SH-SY5Y (cell line): ENCODE data around the gene DZIP1.

Source experiments
- GATA2 ChIP-seq: IDR thresholded peaks from 2 replicates; pipeline ENCODE4 v1.6.1; 2011; ENCODE audit warnings: mild to moderate bottlenecking, low read depth, low read length
- GATA3 ChIP-seq: IDR thresholded peaks from 2 replicates; pipeline ENCODE4 v1.6.1; 2011; ENCODE audit warnings: low read depth, mild to moderate bottlenecking, low read length, moderate library complexity

The DZIP1 gene

DNA sequence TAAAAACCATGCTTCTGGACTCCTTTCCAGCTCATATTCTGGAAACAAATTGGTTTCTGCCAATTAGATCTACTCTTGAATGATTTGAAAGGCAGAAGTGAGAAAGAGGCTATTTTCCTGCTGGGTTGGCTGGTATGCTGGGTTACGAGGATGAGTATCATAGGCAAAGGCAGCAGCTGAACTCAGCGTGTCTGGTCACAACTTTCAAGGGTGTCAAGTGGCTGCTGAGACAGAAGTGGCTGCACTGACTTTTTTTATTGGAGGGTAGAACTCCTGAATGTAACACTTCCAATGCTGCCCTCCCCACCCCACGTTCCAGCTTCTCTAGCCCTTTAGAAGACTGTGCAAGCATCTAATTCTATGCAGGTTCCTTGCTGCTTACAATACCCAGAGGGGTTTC lies 8.3 kb upstream of the DZIP1 start:
- TF ChIP-seq GATA2, result no peak
- TF ChIP-seq GATA3, result no peak; the same call in 1 of the 2 replicates

DNA sequence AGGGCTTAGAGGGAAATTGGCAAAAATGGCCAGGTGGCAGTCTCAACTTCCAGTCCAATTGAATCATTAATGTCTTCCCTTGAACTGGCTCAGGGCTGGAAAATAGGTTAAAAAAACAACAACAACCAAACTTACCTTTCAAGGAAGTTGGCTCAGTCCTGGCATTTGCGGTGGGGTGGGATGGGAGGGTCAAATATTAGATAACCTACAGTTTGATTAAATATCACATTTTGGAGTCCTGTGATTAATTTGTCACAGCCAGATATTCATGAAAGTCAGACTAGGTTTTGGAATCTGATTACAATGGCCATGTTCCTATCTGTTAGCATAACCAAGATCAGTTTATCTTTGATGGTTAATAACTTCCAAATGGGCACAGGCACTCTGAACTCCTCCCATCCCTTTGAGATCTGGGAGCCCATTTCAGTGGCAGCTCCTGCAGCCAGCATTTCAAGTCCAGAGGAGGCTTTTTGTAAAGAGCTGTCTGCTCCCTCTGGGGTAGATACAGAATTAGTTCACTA lies 7.8 kb upstream of the DZIP1 start:
- peak; percentile 67 for TF ChIP-seq GATA3
- peak; percentile 64 for TF ChIP-seq GATA2

DNA sequence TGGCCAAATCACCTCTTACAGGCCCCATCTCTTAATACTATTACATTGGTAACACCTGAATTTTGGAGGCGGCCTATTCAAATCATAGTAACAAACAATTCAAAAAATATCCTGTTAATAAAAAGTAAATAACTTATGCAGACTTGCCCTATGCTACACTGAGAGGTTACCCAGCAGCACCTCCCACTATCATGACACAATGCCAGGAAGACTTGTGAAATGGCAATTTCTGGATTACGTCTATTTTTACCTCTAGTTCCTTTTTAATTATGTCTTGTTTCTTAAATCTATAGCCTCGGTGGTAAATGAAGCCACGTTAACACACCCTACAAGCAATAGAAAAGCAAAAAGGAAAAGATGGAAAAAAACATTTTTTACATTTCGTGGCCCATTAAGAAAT lies 6.2 kb upstream of the DZIP1 start:
- TF ChIP-seq GATA2 (no peak), GATA3 (no peak)

DNA sequence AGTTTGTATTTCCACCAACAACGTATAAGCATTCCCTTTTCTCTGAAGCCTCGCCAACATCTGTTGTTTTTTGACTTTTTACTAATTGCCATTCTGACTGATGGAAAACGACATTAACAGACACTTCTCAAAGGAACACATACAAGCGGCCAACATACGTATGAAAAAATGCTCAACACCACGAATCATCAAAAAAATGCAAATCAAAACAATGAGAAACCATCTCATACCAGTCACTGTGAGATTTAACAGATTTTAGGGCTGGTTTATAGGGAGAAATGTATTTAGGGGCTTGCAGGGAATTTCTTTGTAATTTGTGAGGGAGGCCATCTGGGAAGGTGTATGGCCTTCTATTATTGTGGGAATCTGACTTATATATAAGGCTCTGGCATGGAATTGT lies 2.8 kb upstream of the DZIP1 start:
- no peak for TF ChIP-seq GATA2
- TF ChIP-seq GATA3, result no peak

DNA sequence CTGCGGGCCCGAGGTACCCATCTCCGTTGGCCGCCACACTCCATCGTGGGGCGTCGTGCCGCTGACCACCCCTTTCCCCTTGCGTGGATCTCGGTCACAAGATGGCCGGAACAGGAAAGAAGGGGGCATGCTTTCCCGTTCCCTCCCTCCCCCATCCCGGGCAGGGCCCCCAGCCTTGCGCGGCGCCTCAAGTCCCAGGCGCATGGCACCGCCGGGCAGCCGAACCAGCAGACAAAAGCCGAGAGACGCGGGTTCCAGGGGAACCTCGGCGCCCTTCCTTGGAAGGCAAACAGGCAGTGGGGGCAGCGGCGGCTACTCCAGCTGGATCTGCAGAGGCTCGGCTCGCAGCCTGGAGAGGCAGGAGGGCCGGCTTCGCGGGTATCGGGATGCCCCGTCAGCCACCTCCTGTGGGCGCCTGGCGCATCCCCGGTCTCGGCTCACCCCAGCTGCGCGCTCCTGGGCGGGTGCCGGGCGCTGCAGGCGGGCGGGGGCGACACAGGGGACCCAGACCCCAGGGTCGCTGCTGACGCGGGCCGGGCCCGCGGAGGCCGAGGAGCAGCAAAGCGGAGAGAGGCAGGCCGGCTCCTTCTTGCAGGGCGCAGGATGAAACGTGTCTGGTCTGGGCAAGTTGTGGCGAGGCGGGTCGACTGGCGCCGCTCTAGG lies 439 bp downstream of the DZIP1 start:
- TF ChIP-seq GATA3 (no peak), GATA2 (no peak)

DNA sequence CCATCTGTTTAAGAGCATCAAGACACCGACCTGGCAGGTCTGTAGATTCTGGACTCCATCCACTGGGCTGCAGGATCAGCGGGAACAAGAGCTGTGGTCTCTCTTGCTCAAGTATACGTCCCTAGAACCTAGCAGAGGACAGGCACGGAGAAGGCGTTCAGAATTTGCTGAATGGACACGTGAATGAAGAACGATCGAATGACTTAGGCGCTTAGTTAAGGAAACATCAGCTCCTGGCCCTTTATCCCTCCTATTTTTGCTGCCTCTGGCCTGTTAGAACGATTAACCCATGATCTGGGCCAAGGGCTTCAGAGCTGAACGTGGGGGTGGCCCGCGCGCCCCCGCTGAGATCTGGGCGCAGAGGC lies 953 bp downstream of the DZIP1 start:
- TF ChIP-seq GATA3 (no peak), GATA2 (no peak)

DNA sequence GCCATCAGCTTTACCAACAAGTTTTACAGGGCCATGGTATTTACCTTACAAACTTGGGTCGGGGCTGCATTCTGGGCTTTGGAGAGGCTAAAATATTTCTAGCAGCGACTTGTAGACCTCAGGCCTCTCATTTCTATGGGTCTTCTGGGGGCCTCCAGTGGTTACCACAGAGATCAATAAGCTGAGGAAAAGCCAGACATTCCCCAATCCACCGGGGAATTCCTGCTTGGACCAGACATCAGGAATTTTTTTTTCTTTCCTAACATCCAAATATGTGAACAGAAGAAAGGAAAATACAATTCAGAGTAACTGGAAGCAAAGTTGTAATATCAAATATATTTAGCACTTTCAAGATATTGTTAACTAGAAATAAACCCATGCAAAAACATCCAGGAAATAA lies 1.5 kb downstream of the DZIP1 start:
- TF ChIP-seq GATA2, result no peak

DNA sequence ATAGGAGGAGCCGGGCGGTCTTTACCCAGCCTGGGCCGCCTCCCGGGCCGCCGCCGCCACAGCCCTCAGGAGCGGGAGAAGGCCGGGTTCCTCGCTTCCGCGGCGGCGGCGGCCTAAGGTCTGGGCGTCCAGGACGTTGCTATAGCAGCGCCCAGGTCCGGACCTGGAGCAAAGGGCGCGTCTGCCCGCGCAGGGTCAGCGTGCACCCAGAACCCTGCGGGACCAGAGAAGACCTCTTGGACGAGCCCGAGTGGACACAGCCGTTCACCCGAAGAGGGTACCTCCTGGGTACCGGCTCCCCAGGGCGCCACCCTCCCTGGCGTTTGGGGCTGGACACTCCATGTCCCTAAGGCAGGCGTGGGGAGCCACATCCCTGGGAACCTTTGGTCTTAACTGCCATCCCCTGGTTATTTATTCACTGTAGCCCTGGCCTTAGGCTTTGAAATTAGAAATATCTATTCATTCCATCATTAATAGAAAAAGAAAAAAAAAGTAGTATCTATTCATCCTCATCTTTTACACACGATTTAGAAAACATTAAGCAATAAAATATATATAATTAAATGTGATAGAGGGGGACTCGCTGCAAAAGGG lies 2.4 kb downstream of the DZIP1 start:
- TF ChIP-seq GATA3 (no peak), GATA2 (no peak)

DNA sequence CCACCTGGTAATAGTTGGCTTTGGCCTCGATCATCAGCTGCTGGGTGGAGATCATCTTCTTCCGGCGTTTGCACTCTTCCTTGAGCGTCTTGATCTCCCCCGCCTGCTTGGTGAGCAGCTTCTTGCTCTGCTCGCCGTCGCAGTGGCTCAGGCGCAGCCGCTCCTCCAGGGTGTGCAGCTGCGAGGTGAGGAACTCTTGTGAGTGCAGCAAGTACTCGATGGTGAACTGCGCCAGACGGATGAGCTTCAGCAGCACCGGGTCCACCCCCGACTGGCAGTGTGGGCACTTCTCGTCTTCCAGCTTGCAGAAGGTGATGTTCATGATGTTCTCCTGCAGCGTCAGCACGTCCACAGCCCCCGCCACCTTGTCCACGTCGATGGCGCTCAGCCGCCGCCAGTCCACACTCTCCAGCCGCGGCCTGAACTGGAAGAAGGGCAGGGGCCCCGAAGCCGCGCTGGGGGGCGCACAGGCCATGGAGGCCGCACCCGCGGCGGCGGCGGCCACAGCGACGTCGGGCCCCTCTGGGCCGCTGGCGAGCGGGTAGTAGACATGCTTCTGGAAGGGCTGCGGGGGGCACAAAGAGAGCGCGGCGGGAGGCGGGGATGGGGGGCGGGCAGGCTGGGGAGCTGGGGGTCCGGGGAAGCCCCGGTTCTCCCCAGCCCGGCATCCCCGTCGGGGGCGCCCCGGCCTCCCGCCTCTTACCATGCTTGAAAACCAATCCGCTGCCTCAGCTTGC lies 3.0 kb downstream of the DZIP1 start:
- TF ChIP-seq GATA2 (no peak), GATA3 (no peak)

DNA sequence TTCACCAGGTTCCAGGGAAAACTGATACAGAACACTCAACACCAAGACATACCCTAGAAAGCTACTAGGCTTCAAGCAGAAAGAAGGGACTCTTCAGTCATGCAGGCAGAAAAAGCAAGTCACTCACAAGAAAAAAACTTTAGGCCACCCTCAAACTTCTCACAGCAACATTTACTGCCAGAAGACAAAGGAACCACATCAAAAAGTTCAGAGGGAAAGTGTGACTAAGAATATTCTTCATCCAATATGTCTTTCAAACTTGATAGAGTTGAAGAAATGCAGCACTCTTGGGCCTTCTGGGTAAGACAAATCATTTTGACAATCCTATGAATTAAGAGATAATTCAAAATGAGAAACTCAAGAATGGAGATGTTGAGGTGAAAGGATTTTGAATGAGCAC lies 7.7 kb downstream of the DZIP1 start:
- no peak for TF ChIP-seq GATA2
- TF ChIP-seq GATA3, result no peak

DNA sequence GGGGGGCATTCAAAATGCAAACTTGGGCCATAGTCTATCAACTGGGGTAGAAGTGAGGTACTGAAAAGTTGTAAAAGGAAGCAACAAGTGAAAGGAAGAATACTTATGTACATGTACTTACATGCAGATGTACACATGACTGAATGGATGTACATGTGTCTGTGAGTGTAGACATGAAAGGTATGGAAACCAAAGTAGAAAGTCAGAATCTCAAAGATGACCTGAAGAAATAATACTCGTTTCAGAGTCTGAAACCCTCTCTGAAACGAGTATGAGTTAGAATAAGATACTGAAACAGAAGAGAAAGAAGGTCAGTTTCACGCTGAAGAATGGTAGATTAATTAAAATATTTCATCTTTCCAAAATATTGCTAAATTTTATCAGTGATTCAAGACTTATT lies 13.9 kb downstream of the DZIP1 start:
- no peak for TF ChIP-seq GATA2
- TF ChIP-seq GATA3, result no peak

DNA sequence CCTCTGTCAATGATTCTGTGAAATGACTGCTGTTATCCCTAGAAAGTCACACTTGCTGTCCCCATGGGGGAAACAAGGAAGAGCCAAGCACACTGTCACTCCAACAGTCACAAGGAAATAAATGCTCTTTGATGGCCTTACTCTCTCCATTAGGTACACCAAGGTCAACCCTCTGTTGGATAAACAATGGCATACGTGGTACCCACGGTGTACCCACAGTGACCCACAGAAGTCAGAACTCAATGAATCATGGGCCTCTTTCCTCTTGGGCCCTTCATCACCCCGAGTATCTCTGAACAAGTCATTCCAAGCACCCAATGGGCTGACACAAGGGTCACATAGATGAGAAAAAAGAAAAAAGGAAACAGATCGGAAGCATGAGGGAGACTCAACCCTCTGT lies 15.4 kb downstream of the DZIP1 start:
- no peak for TF ChIP-seq GATA2
- no peak for TF ChIP-seq GATA3

DNA sequence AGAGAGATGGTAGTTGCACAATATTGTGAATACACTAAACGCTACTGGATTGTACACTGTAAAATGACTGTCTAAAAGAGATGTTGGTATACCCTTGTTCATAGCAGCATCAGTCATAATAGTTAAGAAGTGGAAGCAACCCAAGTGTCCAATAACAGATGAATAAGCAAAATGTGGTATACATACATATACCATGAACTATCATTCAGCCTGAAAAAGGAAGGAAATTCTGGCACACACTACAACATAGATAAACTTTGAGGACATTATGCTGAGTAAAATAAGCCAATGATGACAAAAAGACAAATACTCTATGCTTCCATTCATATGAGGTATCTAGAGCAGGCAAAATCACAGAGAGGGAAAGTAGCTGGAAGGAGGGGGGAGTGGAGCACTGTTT lies 16.0 kb downstream of the DZIP1 start:
- TF ChIP-seq GATA2, result no peak
- TF ChIP-seq GATA3, result no peak

DNA sequence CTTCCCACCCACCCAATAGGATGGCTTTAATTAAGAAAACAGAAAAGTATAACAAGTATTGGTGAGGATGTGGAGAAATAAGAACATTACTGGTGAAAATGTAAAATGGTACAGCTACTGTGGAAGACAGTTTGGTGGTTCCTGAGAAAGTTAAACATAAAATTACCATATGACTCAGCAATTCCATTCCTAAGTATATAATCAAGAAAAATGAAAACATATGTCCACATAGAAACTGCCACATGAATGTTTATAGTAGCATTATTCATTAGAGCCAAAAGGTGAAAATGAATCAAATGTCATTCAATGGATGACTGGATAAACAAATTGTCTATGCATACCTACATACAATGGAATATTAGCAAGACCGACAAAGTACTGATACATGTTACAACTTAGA lies 16.9 kb downstream of the DZIP1 start:
- TF ChIP-seq GATA2, result no peak
- no peak for TF ChIP-seq GATA3

DNA sequence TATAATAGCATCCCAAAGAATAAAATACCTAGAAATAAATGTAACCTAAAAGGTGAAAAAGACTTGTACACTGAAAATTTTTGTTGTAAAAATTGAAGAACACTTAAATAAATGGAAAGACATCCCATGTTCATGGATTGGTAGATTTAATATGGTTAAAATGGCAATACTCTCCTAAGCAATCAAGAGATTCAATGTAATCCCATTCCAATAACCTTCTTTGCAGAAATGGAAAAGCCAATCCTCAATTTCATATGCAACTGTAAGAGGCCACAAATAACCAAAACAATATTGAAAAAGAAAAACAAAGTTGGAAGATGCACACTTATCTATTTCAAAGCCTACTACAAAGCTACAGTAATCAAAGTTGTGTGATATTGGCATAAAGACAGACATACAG lies 17.7 kb downstream of the DZIP1 start:
- TF ChIP-seq GATA3 (no peak), GATA2 (no peak)
